Measurements from ENCODE around the gene PYROXD2.

PYROXD2 gene

DNA sequence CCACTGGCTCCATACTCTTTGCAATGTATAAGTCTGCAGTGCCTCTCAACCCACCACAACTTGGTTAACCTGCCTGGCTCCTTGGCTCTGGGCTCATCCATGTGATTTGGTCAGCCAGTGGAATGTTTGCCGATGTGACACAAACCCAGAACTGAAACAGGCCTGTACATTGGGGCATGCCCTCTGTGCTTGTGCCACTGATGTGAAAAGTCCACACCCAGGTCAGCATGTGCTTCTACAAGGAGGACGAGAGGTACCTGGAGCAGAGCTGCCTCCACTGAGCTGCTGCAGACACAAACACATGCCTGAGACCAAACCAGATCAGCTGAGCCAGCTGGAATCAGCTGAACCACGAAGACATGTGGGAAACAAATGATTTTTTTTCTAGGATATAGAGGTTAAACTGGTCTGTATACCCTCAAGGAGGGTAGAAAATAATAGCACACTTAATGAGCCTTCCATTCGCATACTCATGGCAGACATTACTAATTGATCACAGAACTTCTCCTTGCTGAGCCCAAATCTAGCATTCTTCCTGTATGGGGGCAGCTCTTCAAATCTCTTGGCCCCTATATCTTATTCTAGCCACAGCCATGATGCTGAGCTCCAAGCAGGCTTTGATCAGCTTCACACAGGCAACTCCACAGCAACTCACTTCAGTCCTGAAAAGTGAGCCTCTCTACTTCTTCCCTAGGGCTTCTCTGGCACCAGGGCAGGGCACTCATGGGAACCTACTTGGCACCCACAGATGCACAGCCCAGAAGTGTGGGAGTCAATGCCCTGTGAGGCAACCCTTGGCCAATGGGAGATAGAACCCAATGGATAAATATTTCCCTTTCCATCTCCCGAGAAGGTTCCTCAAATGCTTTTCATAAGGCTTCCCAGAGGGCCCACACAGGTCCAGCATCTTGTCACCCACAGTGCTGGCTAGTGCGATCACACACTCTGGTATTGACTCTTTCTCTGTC, 18.6 kb downstream of the PYROXD2 start:
- in situ Hi-C loops (cut with HindIII; ENCODE audit: low sequenced_read_pairs): no loop called here
- TF ChIP-seq CTCF (IDR thresholded peaks at IDR 0.05; ENCODE audit: low read depth, low read length, missing control alignments): no peak
- H3K4me3 ChIP-seq (ENCODE audit: low read depth, low read length): no peak overlapping the region
- no peak for DNase-seq (ENCODE audit: low read depth)

- DNase-seq (ENCODE audit: low read depth): no peak
- H3K4me3 ChIP-seq (ENCODE audit: low read depth, low read length): no peak overlapping the region
- in situ Hi-C loops (cut with HindIII; ENCODE audit: low sequenced_read_pairs): no loop called here
- no peak for TF ChIP-seq CTCF (IDR thresholded peaks at IDR 0.05; ENCODE audit: low read depth, low read length, missing control alignments)
Observed at GRCh38 chr10:98394851-98395440, 20.0 kb downstream of the PYROXD2 start.

GRCh38 chr10:98391578-98391991, 23.4 kb downstream of the PYROXD2 start:
- TF ChIP-seq CTCF (IDR thresholded peaks at IDR 0.05; ENCODE audit: low read depth, low read length, missing control alignments): no peak
- no peak overlapping the region for H3K4me3 ChIP-seq (ENCODE audit: low read depth, low read length)
- no peak for DNase-seq (ENCODE audit: low read depth)
- in situ Hi-C loops (cut with HindIII; ENCODE audit: low sequenced_read_pairs): no loop called here

DNA sequence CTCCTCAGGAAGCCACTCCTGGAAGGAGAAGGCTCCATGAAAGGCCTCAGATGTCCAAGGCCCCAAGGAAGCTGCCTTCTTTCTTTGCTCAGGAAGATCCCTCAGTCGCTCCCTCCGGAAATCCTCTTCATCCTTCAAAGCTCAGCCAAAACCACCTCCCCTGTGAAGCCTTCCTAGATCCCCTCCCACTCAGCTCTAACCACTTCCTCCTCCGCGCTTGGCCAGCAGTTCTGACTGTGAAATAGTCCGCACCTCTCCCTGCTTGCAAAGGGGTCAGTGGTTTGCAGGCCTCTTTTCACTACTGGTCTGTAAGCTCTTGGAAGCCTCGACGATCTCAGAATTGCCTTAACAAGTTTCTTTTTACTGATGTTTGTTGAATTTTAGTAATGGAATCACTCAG, 23.9 kb downstream of the PYROXD2 start:
- H3K4me3 ChIP-seq (ENCODE audit: low read depth, low read length): no peak overlapping the region
- DNase-seq (ENCODE audit: low read depth): no peak
- in situ Hi-C loops (cut with HindIII; ENCODE audit: low sequenced_read_pairs): no loop called here
- TF ChIP-seq CTCF (IDR thresholded peaks at IDR 0.05; ENCODE audit: low read depth, low read length, missing control alignments): no peak

- no peak for TF ChIP-seq CTCF (IDR thresholded peaks at IDR 0.05; ENCODE audit: low read depth, low read length, missing control alignments)
- in situ Hi-C loops (cut with HindIII; ENCODE audit: low sequenced_read_pairs): no loop called here
- no peak for DNase-seq (ENCODE audit: low read depth)
- no peak overlapping the region for H3K4me3 ChIP-seq (ENCODE audit: low read depth, low read length)
Observed at GRCh38 chr10:98390406-98390805, 24.6 kb downstream of the PYROXD2 start.

- TF ChIP-seq CTCF (IDR thresholded peaks at IDR 0.05; ENCODE audit: low read depth, low read length, missing control alignments): no peak
- in situ Hi-C loops (cut with HindIII; ENCODE audit: low sequenced_read_pairs): no loop called here
- H3K4me3 ChIP-seq (ENCODE audit: low read depth, low read length): no peak overlapping the region
- no peak for DNase-seq (ENCODE audit: low read depth)
Observed at GRCh38 chr10:98389398-98389797, 25.6 kb downstream of the PYROXD2 start.

Data from astrocyte of the cerebellum (primary cell).